Colonic mucosa (tissue), 4 donors: ENCODE measurements around the gene CTSW. TPM values are rescaled to one million over a fixed set of nuclear protein-coding genes. Genes with fewer than 3 reads are reported as not detected.

Experiments
- DNase-seq: peaks from one replicate; pipeline ENCODE4 v3.0.0-alpha.2; 2020
- H3K27ac ChIP-seq: fragments of 200-600 bp; one replicate; pipeline ENCODE4 v1.8.0; 2021
- H3K27me3 ChIP-seq: fragments of 200-600 bp; one replicate; pipeline ENCODE4 v1.8.0; 2021
- H3K36me3 ChIP-seq: fragments of 200-600 bp; one replicate; pipeline ENCODE4 v1.8.0; 2021
- H3K4me1 ChIP-seq: fragments of 200-600 bp; one replicate; pipeline ENCODE4 v1.8.0; 2021; ENCODE audit warnings: mild to moderate bottlenecking
- H3K4me3 ChIP-seq: fragments of 200-600 bp; one replicate; pipeline ENCODE4 v1.8.0; 2021
- H3K9ac ChIP-seq, 2 donors: one replicate each; pipeline ENCODE4 v1.7.0; 2013; ENCODE audit warnings: control low read depth in 2 of 2, low read depth in 2 of 2, low read length in 2 of 2
- H3K9me3 ChIP-seq: fragments of 200-600 bp; one replicate; pipeline ENCODE4 v1.8.0; 2021
- CTCF ChIP-seq: fragments of 200-600 bp; IDR thresholded peaks from one replicate; pipeline ENCODE4 v1.8.0; 2022; ENCODE audit warnings: antibody characterized with exemption, mild to moderate bottlenecking
- intact Hi-C: fragments of 100-400 bp; cut with DNase I; formaldehyde crosslinking; loops from one replicate; pipeline ENCODE4 v1.14.1; 2022
- total RNA-seq, 2 donors: library from RNA; stranded (reverse); fragmentation: NEBNext Ultra II Directional in 1 of 2; extraction: Animal tissue kit (Norgen Biotek cat#: 25700) in 1 of 2; gene quantifications; one replicate each; pipeline ENCODE4 v1.2.1, GENCODE V29; 2021
- donor health status: healthy.
- donor health status: DM: no; HTN: no; CAD: no.
- donor health status: DM: no; HTN: no; CAD: no.

CTSW gene
- total RNA-seq, 2 donors from 2014 or later: 1.2 TPM

- Histone ChIP-seq H3K9me3 (no peaks in the 10 kb centered on the region), H3K27me3 (no peaks in the 10 kb centered on the region), H3K36me3 (no peaks in the 10 kb centered on the region), H3K27ac (peak overlapping the region; percentile 54), H3K4me3 (no peak overlapping the region), H3K4me1 (peaks cover 34% of the 10 kb centered on the region), H3K9ac (peak overlapping the region in 1 of 2 donors; percentile 46)
- intact Hi-C loops: no loop called here
- no peak for TF ChIP-seq CTCF
- DNase-seq: no peak
Measured at GRCh38 chr11:65916391-65916790, 36.8 kb downstream of the CTSW start.

GRCh38 chr11:65917077-65917433, 37.4 kb downstream of the CTSW start:
- Histone ChIP-seq H3K4me1 (peaks cover 27% of the 10 kb centered on the region), H3K9me3 (no peaks in the 10 kb centered on the region), H3K27me3 (no peaks in the 10 kb centered on the region), H3K36me3 (no peaks in the 10 kb centered on the region), H3K27ac (peak overlapping the region; percentile 54), H3K4me3 (no peak overlapping the region), H3K9ac (no peak overlapping the region)
- DNase-seq: no peak
- intact Hi-C loops: no loop called here
- TF ChIP-seq CTCF: no peak

GRCh38 chr11:65917434-65918210, 38.0 kb downstream of the CTSW start:
- H3K9me3 ChIP-seq: no peaks in the 10 kb centered on the region
- H3K4me3 ChIP-seq: peak overlapping the region; percentile 70
- intact Hi-C loops: no loop called here
- H3K9ac ChIP-seq: peak overlapping the region; percentile 66 to 94
- H3K4me1 ChIP-seq: peaks cover 26% of the 10 kb centered on the region
- H3K27me3 ChIP-seq: no peaks in the 10 kb centered on the region
- DNase-seq: no peak
- peak overlapping the region; percentile 83 for H3K27ac ChIP-seq
- TF ChIP-seq CTCF: no peak
- H3K36me3 ChIP-seq: no peaks in the 10 kb centered on the region

- H3K9me3 ChIP-seq: no peaks in the 10 kb centered on the region
- TF ChIP-seq CTCF: no peak
- H3K9ac ChIP-seq: peak within 1 kb of the TSS; percentile 70 to 94
- intact Hi-C loops: no loop called here
- H3K4me1 ChIP-seq: peaks cover 26% of the 10 kb centered on the region
- H3K27ac ChIP-seq: peak within 1 kb of the TSS; percentile 87
- DNase-seq: no peak
- H3K4me3 ChIP-seq: peak within 1 kb of the TSS; percentile 98
- H3K36me3 ChIP-seq: no peaks in the 10 kb centered on the region
- H3K27me3 ChIP-seq: no peaks in the 10 kb centered on the region
Measured at GRCh38 chr11:65918211-65919140, 38.8 kb downstream of the CTSW start, which contains the start of gene C11orf68. Gene C11orf68, minus strand, starts transcription at chr11:65919062. Its CDS starts 31 bp downstream, at chr11:65919031.

- TF ChIP-seq CTCF: no peak
- peak within 1 kb of the TSS; percentile 70 to 94 for H3K9ac ChIP-seq
- H3K4me1 ChIP-seq: peaks cover 26% of the 10 kb centered on the region
- no peaks in the 10 kb centered on the region for H3K9me3 ChIP-seq
- H3K36me3 ChIP-seq: no peaks in the 10 kb centered on the region
- peak; percentile 98 for DNase-seq
- peak within 1 kb of the TSS; percentile 98 for H3K4me3 ChIP-seq
- H3K27me3 ChIP-seq: no peaks in the 10 kb centered on the region
- peak within 1 kb of the TSS; percentile 87 for H3K27ac ChIP-seq
- intact Hi-C loops: no loop called here
Measured at GRCh38 chr11:65919141-65919572, 39.5 kb downstream of the CTSW start, which contains the start of gene DRAP1. Gene DRAP1, plus strand, starts transcription at chr11:65919426. Its CDS starts 76 bp downstream, at chr11:65919502.
